Neuronal stem cell (in vitro differentiated cells): ENCODE measurements around the gene VWA8.

Experiments used
- DNase-seq: peaks from one replicate; pipeline ENCODE4 v3.0.0-alpha.2; 2013; ENCODE audit warnings: low spot score
- H2AFZ ChIP-seq: one replicate; pipeline ENCODE4 v1.6.1; 2013; ENCODE audit warnings: mild to moderate bottlenecking, low read length, inconsistent platforms
- H2AK5ac ChIP-seq: 2 replicates; pipeline ENCODE4 v1.6.1; 2013; ENCODE audit warnings: low read depth, mild to moderate bottlenecking, inconsistent platforms, low read length, moderate library complexity, mixed read lengths
- H2BK120ac ChIP-seq: 2 replicates; pipeline ENCODE4 v1.6.1; 2013; ENCODE audit warnings: low read depth, mild to moderate bottlenecking, inconsistent platforms, low read length, moderate library complexity, mixed read lengths
- H2BK12ac ChIP-seq: one replicate; pipeline ENCODE4 v1.6.1; 2013; ENCODE audit warnings: low read length, inconsistent platforms
- H2BK15ac ChIP-seq: 2 replicates; pipeline ENCODE4 v1.6.1; 2013; ENCODE audit warnings: mild to moderate bottlenecking, low read length, inconsistent platforms, mixed read lengths
- H2BK5ac ChIP-seq: one replicate; pipeline ENCODE4 v1.6.1; 2013; ENCODE audit warnings: inconsistent platforms, mild to moderate bottlenecking, low read length, moderate library complexity
- H3K14ac ChIP-seq: one replicate; pipeline ENCODE4 v1.6.1; 2013; ENCODE audit warnings: low read length, inconsistent platforms
- H3K18ac ChIP-seq: 2 replicates; pipeline ENCODE4 v1.6.1; 2013; ENCODE audit warnings: low read length, inconsistent platforms
- H3K23ac ChIP-seq: 2 replicates; pipeline ENCODE4 v1.6.1; 2013; ENCODE audit warnings: low read depth, mild to moderate bottlenecking, mixed read lengths, low read length, inconsistent platforms; ENCODE audit not compliant: poor library complexity
- H3K27ac ChIP-seq: replicated peaks from 3 replicates; pipeline ENCODE4 v1.5.1; 2013; ENCODE audit warnings: low read length, inconsistent platforms
- H3K27me3 ChIP-seq, 3 experiments: 2 replicates each; pipeline ENCODE4 v1.6.1; 2013; ENCODE audit warnings: low read length in 3 of 3, mild to moderate bottlenecking in 2 of 3, inconsistent platforms in 1 of 3, low read depth in 1 of 3, mixed read lengths in 1 of 3, moderate library complexity in 1 of 3; ENCODE audit not compliant: control insufficient read depth in 3 of 3, insufficient read depth in 3 of 3
- H3K36me3 ChIP-seq, 2 donors: replicated peaks in 1 of 2; 2 replicates each; pipeline ENCODE4 v1.6.1; 2013; ENCODE audit warnings: low read length in 2 of 2; ENCODE audit not compliant: control insufficient read depth in 2 of 2, insufficient read depth in 2 of 2
- H3K4ac ChIP-seq: 2 replicates; pipeline ENCODE4 v1.6.1; 2013; ENCODE audit warnings: inconsistent platforms, mild to moderate bottlenecking, low read length, moderate library complexity
- H3K4me1 ChIP-seq, 2 donors: 1 replicate in 1 of 2; 2 replicates in 1 of 2; pipeline ENCODE4 v1.6.1; 2013; ENCODE audit warnings: low read length in 2 of 2, low read depth in 1 of 2; ENCODE audit not compliant: control insufficient read depth in 2 of 2, insufficient read depth in 1 of 2
- H3K4me2 ChIP-seq: one replicate; pipeline ENCODE4 v1.6.1; 2013; ENCODE audit warnings: mild to moderate bottlenecking, low read length, inconsistent platforms; ENCODE audit not compliant: insufficient read depth, poor library complexity, severe bottlenecking
- H3K4me3 ChIP-seq, 2 donors: 2 replicates each; pipeline ENCODE4 v1.5.1; 2013; ENCODE audit warnings: low read length in 2 of 2, mild to moderate bottlenecking in 2 of 2, inconsistent platforms in 1 of 2, moderate library complexity in 1 of 2
- H3K79me1 ChIP-seq: one replicate; pipeline ENCODE4 v1.6.1; 2013; ENCODE audit warnings: low read depth, mild to moderate bottlenecking, inconsistent platforms, low read length, moderate library complexity
- H3K9ac ChIP-seq: one replicate; pipeline ENCODE4 v1.6.1; 2013; ENCODE audit warnings: mild to moderate bottlenecking, low read depth, low read length, inconsistent platforms; ENCODE audit not compliant: poor library complexity
- H3K9me3 ChIP-seq, 2 donors: replicated peaks in 1 of 2; 2 replicates each; pipeline versions ENCODE3 to v1.6.1; 2013; ENCODE audit warnings: low read length in 2 of 2, mild to moderate bottlenecking in 2 of 2, inconsistent platforms in 1 of 2, low read depth in 1 of 2, mixed read lengths in 1 of 2, moderate library complexity in 1 of 2; ENCODE audit not compliant: control insufficient read depth in 2 of 2, insufficient read depth in 1 of 2
- H4K8ac ChIP-seq: one replicate; pipeline ENCODE4 v1.6.1; 2013; ENCODE audit warnings: low read depth, mild to moderate bottlenecking, inconsistent platforms, low read length, moderate library complexity
- H4K91ac ChIP-seq: one replicate; pipeline ENCODE4 v1.6.1; 2013; ENCODE audit warnings: low read length, low read depth, mild to moderate bottlenecking, inconsistent platforms; ENCODE audit not compliant: poor library complexity
- WGBS, 2 donors: extraction: QIAGEN DNeasy Blood & Tissue Kit; methylation state at CpG; one replicate each; pipeline ENCODE4 v1.1.7; 2013; ENCODE audit warnings: missing lambda C conversion rate in 2 of 2, mixed read lengths in 1 of 2; ENCODE audit not compliant: insufficient read length in 2 of 2, insufficient replicate concordance in 1 of 2; ENCODE audit errors: extremely low coverage in 2 of 2; 5-methylcytosine and 5-hydroxymethylcytosine counted together

VWA8 gene

GRCh38 chr13:41985788-41986508 is 25.0 kb upstream of the VWA8 start:
- Histone ChIP-seq H4K8ac (no peak overlapping the region), H2AFZ (no peak overlapping the region), H2BK15ac (no peak overlapping the region), H3K36me3 (no peaks in the 10 kb centered on the region), H3K23ac (no peak overlapping the region), H2BK5ac (no peak overlapping the region), H3K9me3 (no peaks in the 10 kb centered on the region), H2AK5ac (no peak overlapping the region), H3K27ac (no peak overlapping the region), H2BK120ac (no peak overlapping the region), H3K27me3 (no peaks in the 10 kb centered on the region), H3K9ac (no peak overlapping the region), H3K4me3 (no peak overlapping the region), H4K91ac (no peak overlapping the region), H3K14ac (no peak overlapping the region), H3K4me1 (no peaks in the 10 kb centered on the region), H3K79me1 (no peaks in the 10 kb centered on the region), H3K18ac (no peak overlapping the region), H3K4me2 (no peak overlapping the region), H2BK12ac (no peak overlapping the region), H3K4ac (no peak overlapping the region)
- no peak for DNase-seq
- WGBS, 2 donors, result no CpG with 5 or more reads among the region's 2 CpGs

DNA sequence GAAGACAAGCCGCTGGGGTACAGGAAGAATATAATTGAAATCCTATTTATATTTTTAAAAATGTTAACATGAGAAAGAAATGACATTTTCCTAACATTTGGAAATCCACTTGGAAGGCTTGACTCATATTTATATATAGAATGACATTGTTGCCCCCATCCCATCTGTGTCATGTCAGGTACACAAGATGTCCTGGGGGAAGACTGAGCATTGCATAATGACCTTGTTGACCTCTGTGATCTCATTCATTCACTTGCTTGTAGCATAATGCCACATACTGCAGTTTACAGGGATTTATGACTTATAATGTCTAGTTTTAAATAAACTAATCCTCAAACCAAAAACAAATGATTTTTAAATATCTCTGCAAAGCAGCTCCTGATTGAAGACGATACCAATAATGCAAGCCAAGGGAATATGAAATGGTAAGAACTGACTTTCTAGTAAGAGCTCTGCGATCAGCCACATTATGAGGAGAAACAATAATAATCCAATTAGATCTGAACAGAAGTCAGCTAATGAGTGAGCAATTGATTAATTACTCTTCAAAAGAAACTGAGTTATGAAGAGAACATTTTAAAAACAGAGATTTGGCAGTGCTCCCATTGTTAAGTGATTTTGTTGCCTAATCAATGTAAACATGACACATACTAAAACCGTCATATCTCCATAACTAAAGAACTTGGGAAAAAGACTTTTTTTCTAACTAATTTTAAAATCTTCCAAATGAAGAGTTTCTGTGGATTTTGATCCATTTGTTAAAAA is 21.2 kb upstream of the VWA8 start:
- no CpG with 5 or more reads among the region's 4 CpGs for WGBS, 2 donors
- Histone ChIP-seq H2AK5ac (no peak overlapping the region), H2BK5ac (no peak overlapping the region), H3K9ac (no peak overlapping the region), H3K36me3 (no peaks in the 10 kb centered on the region), H3K4me2 (no peak overlapping the region), H4K91ac (no peak overlapping the region), H3K27ac (no peak overlapping the region), H3K4me3 (no peak overlapping the region), H3K4ac (no peak overlapping the region), H4K8ac (no peak overlapping the region), H2BK12ac (no peak overlapping the region), H3K79me1 (no peaks in the 10 kb centered on the region), H2BK120ac (no peak overlapping the region), H3K14ac (no peak overlapping the region), H2BK15ac (no peak overlapping the region), H3K4me1 (no peaks in the 10 kb centered on the region), H2AFZ (no peak overlapping the region), H3K18ac (no peak overlapping the region), H3K23ac (no peak overlapping the region), H3K27me3 (no peaks in the 10 kb centered on the region), H3K9me3 (no peaks in the 10 kb centered on the region)
- DNase-seq, result no peak

DNA sequence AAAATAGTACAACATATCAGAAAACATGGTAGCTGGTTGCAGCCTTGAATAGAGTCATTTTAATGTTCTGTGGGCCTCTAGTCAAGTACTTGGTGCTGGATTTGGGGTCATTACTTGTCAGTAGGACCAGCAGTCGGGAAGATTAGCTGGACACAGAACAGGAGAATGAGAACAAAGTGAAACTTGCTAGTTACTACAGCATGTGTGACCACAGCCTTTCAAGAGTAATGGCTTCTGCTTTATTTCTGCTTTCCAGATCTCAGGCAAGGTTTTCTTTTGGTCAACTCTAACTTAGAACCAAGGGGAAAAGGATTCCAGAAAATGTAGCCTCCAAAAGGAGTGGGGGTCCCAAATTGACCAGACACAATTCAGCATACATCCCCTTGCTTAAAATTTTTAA is 17.1 kb upstream of the VWA8 start:
- H2BK15ac ChIP-seq, result no peak overlapping the region
- no peaks in the 10 kb centered on the region for H3K79me1 ChIP-seq
- H3K4me3 ChIP-seq, result no peak overlapping the region
- no peak overlapping the region for H3K4ac ChIP-seq
- H3K36me3 ChIP-seq, result no peaks in the 10 kb centered on the region
- no peak overlapping the region for H3K27ac ChIP-seq
- no peaks in the 10 kb centered on the region for H3K27me3 ChIP-seq
- H3K9me3 ChIP-seq, result no peaks in the 10 kb centered on the region
- H2AK5ac ChIP-seq, result no peak overlapping the region
- H2BK5ac ChIP-seq, result no peak overlapping the region
- no peak overlapping the region for H3K18ac ChIP-seq
- H4K8ac ChIP-seq, result no peak overlapping the region
- no peak overlapping the region for H2AFZ ChIP-seq
- no peak overlapping the region for H4K91ac ChIP-seq
- no CpG with 5 or more reads among the region's 1 CpG for WGBS, 2 donors
- H2BK120ac ChIP-seq, result no peak overlapping the region
- DNase-seq, result no peak
- H3K4me2 ChIP-seq, result no peak overlapping the region
- no peak overlapping the region for H3K23ac ChIP-seq
- no peak overlapping the region for H2BK12ac ChIP-seq
- no peak overlapping the region for H3K9ac ChIP-seq
- no peak overlapping the region for H3K14ac ChIP-seq
- H3K4me1 ChIP-seq, result peaks cover 0 to 3% of the 10 kb centered on the region in 2 donors

DNA sequence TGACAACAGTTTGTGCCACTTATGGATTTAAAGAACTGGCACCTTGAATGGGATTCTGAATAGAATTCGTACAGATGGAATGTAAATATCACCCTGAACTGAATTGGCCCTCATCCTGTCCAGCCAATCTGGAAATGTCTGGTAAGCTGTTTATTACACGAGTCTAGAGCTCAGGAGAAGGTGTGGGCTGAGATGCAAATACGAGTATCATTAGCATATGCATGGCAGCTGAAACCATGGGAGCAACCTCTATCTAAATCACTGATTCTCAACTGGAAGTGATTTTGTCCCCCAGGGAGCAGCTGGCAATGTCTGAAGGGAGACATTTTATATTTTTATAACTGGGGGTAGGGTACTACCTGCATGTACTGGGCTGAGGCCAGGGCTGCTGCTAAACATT is 15.6 kb upstream of the VWA8 start:
- no peak overlapping the region for H3K14ac ChIP-seq
- no CpG with 5 or more reads among the region's 3 CpGs for WGBS, 2 donors
- no peaks in the 10 kb centered on the region for H3K27me3 ChIP-seq
- H3K4me1 ChIP-seq, result peaks cover 0 to 3% of the 10 kb centered on the region in 2 donors
- no peak overlapping the region for H3K4ac ChIP-seq
- H3K79me1 ChIP-seq, result no peaks in the 10 kb centered on the region
- H3K9ac ChIP-seq, result no peak overlapping the region
- H2BK5ac ChIP-seq, result no peak overlapping the region
- no peak for DNase-seq
- H4K91ac ChIP-seq, result no peak overlapping the region
- no peak overlapping the region for H3K27ac ChIP-seq
- H3K4me2 ChIP-seq, result no peak overlapping the region
- H2BK12ac ChIP-seq, result no peak overlapping the region
- H2BK15ac ChIP-seq, result no peak overlapping the region
- no peak overlapping the region for H4K8ac ChIP-seq
- no peak overlapping the region for H3K4me3 ChIP-seq
- H3K23ac ChIP-seq, result no peak overlapping the region
- H3K18ac ChIP-seq, result no peak overlapping the region
- H2AK5ac ChIP-seq, result no peak overlapping the region
- H3K9me3 ChIP-seq, result no peaks in the 10 kb centered on the region
- no peak overlapping the region for H2AFZ ChIP-seq
- no peaks in the 10 kb centered on the region for H3K36me3 ChIP-seq
- H2BK120ac ChIP-seq, result no peak overlapping the region
